ENCODE data around the gene AGTRAP. TPM values are rescaled to one million over a fixed set of nuclear protein-coding genes. Genes with fewer than 3 reads are reported as not detected.

The AGTRAP gene
- total and polyA plus RNA-seq, 9 of the 15 experiments (the other 6 are each of a cell fraction or from before 2014, with no cell fraction given): 26.8 to 105 (median 57.5) TPM

DNA sequence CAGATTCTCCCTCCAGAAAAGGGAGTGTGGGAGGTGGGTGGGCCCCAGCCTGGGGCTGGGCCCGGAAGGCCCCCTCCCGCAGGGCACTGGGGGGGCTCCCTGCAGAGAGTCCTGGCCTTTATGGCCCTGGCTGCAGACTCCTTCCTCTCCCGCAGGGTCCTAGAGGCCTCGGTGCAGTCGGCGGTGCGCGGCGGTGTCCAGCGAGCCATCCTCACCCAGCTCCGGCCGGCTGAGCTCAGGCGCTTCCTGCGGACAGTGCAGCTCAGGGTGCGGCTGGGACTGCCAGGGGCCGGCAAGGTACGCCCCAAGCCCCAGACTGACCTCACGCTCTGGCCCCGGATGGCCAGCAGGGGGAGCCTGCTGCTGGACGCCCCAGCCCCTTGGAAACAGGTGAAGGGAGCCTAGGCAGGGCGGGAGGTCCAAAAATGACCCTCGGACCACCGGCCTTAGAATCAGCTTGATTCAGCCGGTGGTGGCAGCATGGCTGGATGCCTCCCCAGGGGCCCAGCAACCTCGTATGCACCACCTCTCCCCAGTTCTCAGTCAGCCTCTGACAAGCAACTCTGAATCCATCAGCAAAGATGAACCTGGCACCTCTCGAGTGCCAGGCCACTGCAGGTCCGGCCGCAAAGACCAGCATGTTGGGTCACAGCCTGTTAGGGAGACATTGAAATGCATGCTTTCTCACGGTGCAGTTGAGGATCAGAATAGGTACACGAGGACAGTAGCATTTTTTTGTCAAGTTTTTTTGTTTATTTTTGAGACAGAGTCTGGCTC lies 49.2 kb downstream of the AGTRAP start:
- no TSS peak for BruUV-seq (replicated peaks)
- ATAC-seq (peak; percentile 78), FAIRE-seq (peak; percentile 74), DNase-seq (ENCODE audit: extremely low read depth in 1 of 4, low spot score in 3 of 4) (peak; percentile 89 to 94 (median 92))
- peaks cover 27% of the 10 kb centered on the region; the same call in 2 of the 3 replicates for H3K36me3 ChIP-seq (ENCODE audit: control insufficient read depth, insufficient read depth, low read length)
- intact Hi-C loops (cut with micrococcal nuclease) (loop anchor here (1.0 kb wide), 1 partner anchor 18 kb away; no protein-coding TSS in a partner anchor), in situ Hi-C loops (cut with MboI) (no loop called here)
- no peaks in the 10 kb centered on the region for H3K9me1 ChIP-seq (ENCODE audit: control insufficient read depth, insufficient read depth, low read length)
- H2AFZ ChIP-seq (ENCODE audit: low read depth, low read length): 0 out of 2 replicates have a peak overlapping the region, but pooled peaks have one; percentile 21
- 12% methylated on average over 29 of the region's 30 CpGs for WGBS (ENCODE audit: insufficient coverage, low coverage, missing lambda C conversion rate)
- ChIA-PET POLR2A (interaction anchor here (0.8 to 5.4 kb wide), 8 partner anchors 9 to 127 kb away, joined by 3 to 115 read pairs (median 10); partner anchors contain the start of gene AGTRAP), CTCF (ENCODE audit: low intra/inter-chr PET ratio) (interaction anchor here (0.6 to 1.1 kb wide), 4 partner anchors 53 to 236 kb away, joined by 3 to 4 read pairs (median 3); no protein-coding TSS in a partner anchor)
- peak overlapping the region; percentile 35 for H3K4me2 ChIP-seq (ENCODE audit: insufficient read depth, low read length)
- peaks cover 45 to 66% of the 10 kb centered on the region in 2 experiments for H3K4me1 ChIP-seq (replicated peaks in 1 of 2; ENCODE audit: control insufficient read depth in 2 of 2, insufficient read depth in 2 of 2, low read length in 2 of 2)
- H3K27me3 ChIP-seq (ENCODE audit: control insufficient read depth in 2 of 2, insufficient read depth in 2 of 2, low read length in 2 of 2): no peaks in the 10 kb centered on the region
- no peak overlapping the region for H3K4me3 ChIP-seq
- no peaks in the 10 kb centered on the region for H3K9me3 ChIP-seq (replicated peaks; ENCODE audit: control insufficient read depth, insufficient read depth, low read depth, low read length)
- H4K20me1 ChIP-seq (replicated peaks; ENCODE audit: control insufficient read depth, insufficient read depth, low read length): no peaks in the 10 kb centered on the region
- peak overlapping the region; percentile 10 to 85; a peak in 3 of 4 replicates for H3K9ac ChIP-seq (ENCODE audit: insufficient read depth in 1 of 2, low read depth in 2 of 2, low read length in 2 of 2)
- H3K79me2 ChIP-seq (ENCODE audit: control insufficient read depth, insufficient read depth, low read length): peaks cover 5% of the 10 kb centered on the region; the same call in 2 of the 3 replicates
- H3K27ac ChIP-seq (ENCODE audit: extremely low read depth, low read depth, low read length): peak overlapping the region; percentile 80; the same call in 2 of the 3 replicates
- TF ChIP-seq ZFPM2 (CRISPR knock-in tag; IDR thresholded peaks at IDR 0.05) (no peak), ZNF165 (CRISPR knock-in tag; IDR thresholded peaks at IDR 0.05; ENCODE audit: borderline replicate concordance) (no peak), ZNF146 (CRISPR knock-in tag; IDR thresholded peaks at IDR 0.05; ENCODE audit: unreplicated experiment) (no peak), ZNF124 (CRISPR knock-in tag; IDR thresholded peaks at IDR 0.05) (no peak), RBM39 (optimal IDR thresholded peaks at IDR 0.05; ENCODE audit: low read depth, low read length) (no peak), ZNF717 (CRISPR knock-in tag; IDR thresholded peaks at IDR 0.05) (peak; percentile 75; the same call in 1 of the 2 replicates), BACH1 (tag; IDR thresholded peaks at IDR 0.05) (no peak), CXXC5 (CRISPR knock-in tag; IDR thresholded peaks at IDR 0.05) (peak; percentile 69), ZKSCAN1 (IDR thresholded peaks at IDR 0.05; ENCODE audit: low read depth, low read length) (no peak), ZNF133 (CRISPR knock-in tag; IDR thresholded peaks at IDR 0.05) (no peak), TCF7L2 (IDR thresholded peaks at IDR 0.05; ENCODE audit: low read depth, low read length) (no peak), CBFA2T2 (conservative IDR thresholded peaks at IDR 0.05) (no peak), ADNP (tag; IDR thresholded peaks at IDR 0.05) (no peak), MCM2 (IDR thresholded peaks at IDR 0.05; ENCODE audit: low read depth) (no peak)
- TF ChIP-seq, protein P1, sequence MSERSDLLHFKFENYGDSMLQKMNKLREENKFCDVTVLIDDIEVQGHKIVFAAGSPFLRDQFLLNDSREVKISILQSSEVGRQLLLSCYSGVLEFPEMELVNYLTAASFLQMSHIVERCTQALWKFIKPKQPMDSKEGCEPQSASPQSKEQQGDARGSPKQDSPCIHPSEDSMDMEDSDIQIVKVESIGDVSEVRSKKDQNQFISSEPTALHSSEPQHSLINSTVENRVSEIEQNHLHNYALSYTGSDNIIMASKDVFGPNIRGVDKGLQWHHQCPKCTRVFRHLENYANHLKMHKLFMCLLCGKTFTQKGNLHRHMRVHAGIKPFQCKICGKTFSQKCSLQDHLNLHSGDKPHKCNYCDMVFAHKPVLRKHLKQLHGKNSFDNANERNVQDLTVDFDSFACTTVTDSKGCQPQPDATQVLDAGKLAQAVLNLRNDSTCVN (CRISPR knock-in tag; IDR thresholded peaks at IDR 0.05): 0 out of 2 replicates have a peak, but pooled peaks have one; percentile 8
- TF ChIP-seq, protein P2, sequence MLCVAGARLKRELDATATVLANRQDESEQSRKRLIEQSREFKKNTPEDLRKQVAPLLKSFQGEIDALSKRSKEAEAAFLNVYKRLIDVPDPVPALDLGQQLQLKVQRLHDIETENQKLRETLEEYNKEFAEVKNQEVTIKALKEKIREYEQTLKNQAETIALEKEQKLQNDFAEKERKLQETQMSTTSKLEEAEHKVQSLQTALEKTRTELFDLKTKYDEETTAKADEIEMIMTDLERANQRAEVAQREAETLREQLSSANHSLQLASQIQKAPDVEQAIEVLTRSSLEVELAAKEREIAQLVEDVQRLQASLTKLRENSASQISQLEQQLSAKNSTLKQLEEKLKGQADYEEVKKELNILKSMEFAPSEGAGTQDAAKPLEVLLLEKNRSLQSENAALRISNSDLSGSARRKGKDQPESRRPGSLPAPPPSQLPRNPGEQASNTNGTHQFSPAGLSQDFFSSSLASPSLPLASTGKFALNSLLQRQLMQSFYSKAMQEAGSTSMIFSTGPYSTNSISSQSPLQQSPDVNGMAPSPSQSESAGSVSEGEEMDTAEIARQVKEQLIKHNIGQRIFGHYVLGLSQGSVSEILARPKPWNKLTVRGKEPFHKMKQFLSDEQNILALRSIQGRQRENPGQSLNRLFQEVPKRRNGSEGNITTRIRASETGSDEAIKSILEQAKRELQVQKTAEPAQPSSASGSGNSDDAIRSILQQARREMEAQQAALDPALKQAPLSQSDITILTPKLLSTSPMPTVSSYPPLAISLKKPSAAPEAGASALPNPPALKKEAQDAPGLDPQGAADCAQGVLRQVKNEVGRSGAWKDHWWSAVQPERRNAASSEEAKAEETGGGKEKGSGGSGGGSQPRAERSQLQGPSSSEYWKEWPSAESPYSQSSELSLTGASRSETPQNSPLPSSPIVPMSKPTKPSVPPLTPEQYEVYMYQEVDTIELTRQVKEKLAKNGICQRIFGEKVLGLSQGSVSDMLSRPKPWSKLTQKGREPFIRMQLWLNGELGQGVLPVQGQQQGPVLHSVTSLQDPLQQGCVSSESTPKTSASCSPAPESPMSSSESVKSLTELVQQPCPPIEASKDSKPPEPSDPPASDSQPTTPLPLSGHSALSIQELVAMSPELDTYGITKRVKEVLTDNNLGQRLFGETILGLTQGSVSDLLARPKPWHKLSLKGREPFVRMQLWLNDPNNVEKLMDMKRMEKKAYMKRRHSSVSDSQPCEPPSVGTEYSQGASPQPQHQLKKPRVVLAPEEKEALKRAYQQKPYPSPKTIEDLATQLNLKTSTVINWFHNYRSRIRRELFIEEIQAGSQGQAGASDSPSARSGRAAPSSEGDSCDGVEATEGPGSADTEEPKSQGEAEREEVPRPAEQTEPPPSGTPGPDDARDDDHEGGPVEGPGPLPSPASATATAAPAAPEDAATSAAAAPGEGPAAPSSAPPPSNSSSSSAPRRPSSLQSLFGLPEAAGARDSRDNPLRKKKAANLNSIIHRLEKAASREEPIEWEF (CRISPR knock-in tag; IDR thresholded peaks at IDR 0.05): no peak
